AG04450 (cell line): ENCODE measurements around the gene BCAP31. TPM values are rescaled to one million over a fixed set of nuclear protein-coding genes. Genes with fewer than 3 reads are reported as not detected.
"Not testable (repeated sequence)": the region's sequence is repeated elsewhere in the genome, so short reads cannot be mapped to it uniquely, and the experiment has no call there.

Experiments
- CTCF ChIA-PET: fragments of 300-600, 350-600 bp; formaldehyde crosslinking; extraction: SDS; loops from one replicate; lab custom pipeline; 2022; ENCODE audit warnings: antibody characterized with exemption, inconsistent platforms; lab: Charles Lee
- POLR2A ChIA-PET: fragments of 350-600 bp; formaldehyde crosslinking; extraction: SDS; loops from one replicate; lab custom pipeline; 2021; ENCODE audit warnings: antibody characterized with exemption, inconsistent platforms; lab: Yijun Ruan, JAX
- DNase-seq: peaks from one replicate; pipeline ENCODE4 v3.0.0-alpha.2; 2011; ENCODE audit warnings: low read depth, low spot score
- H3K27ac ChIP-seq: one replicate; pipeline ENCODE4 v1.5.1; 2012; ENCODE audit warnings: low read depth, low read length, control low read depth
- H3K27me3 ChIP-seq: one replicate; pipeline ENCODE4 v1.6.0; 2012; ENCODE audit warnings: low read length; ENCODE audit not compliant: control insufficient read depth, insufficient read depth
- H3K4me3 ChIP-seq: 2 replicates; pipeline ENCODE4 v1.5.1; 2011; ENCODE audit warnings: mild to moderate bottlenecking, low read depth, low read length, control low read depth
- H3K9me3 ChIP-seq: 2 replicates; pipeline ENCODE4 v1.5.1; 2012; ENCODE audit warnings: low read length; ENCODE audit not compliant: control insufficient read depth, insufficient read depth
- CTCF ChIP-seq: IDR thresholded peaks from 2 replicates; pipeline ENCODE4 v1.5.1; 2011; ENCODE audit warnings: low read depth, low read length, control low read depth, inconsistent platforms
- polyA plus RNA-seq: library from polyadenylated mRNA; depleted of rRNA; stranded (reverse); fragments of >200 nt; gene quantifications from 2 replicates; pipeline ENCODE4 v1.2.3, GENCODE V29; 2011

The BCAP31 gene
- polyA plus RNA-seq, 1 experiment = 108 TPM

GRCh38 chrX:153700376-153700945 is 23.7 kb downstream of the BCAP31 start:
- TF ChIP-seq CTCF = no peak
- DNase-seq = no peak
- POLR2A ChIA-PET = no interaction called here
- Histone ChIP-seq H3K27me3 (no peaks in the 10 kb centered on the region), H3K9me3 (no peaks in the 10 kb centered on the region), H3K4me3 (no peak overlapping the region), H3K27ac (no peak overlapping the region)
- CTCF ChIA-PET = no interaction called here

GRCh38 chrX:153699784-153700371 is 24.3 kb downstream of the BCAP31 start:
- H3K27ac ChIP-seq, H3K27me3 ChIP-seq, DNase-seq, POLR2A ChIA-PET, CTCF ChIA-PET, H3K9me3 ChIP-seq, H3K4me3 ChIP-seq: not testable (repeated sequence)

GRCh38 chrX:153699210-153699783 is 24.9 kb downstream of the BCAP31 start:
- H3K27me3 ChIP-seq, H3K9me3 ChIP-seq, H3K4me3 ChIP-seq, POLR2A ChIA-PET, DNase-seq, H3K27ac ChIP-seq, CTCF ChIA-PET: not testable (repeated sequence)

GRCh38 chrX:153697924-153698865 is 26.0 kb downstream of the BCAP31 start:
- CTCF ChIA-PET = no interaction called here
- TF ChIP-seq CTCF = no peak

GRCh38 chrX:153696986-153697722 is 27.0 kb downstream of the BCAP31 start:
- H3K4me3 ChIP-seq, H3K27me3 ChIP-seq, H3K27ac ChIP-seq, DNase-seq, CTCF ChIA-PET, POLR2A ChIA-PET, H3K9me3 ChIP-seq: not testable (repeated sequence)

More at GRCh38 chrX:153697924-153698865, 26.0 kb downstream of the BCAP31 start:
- Histone ChIP-seq H3K4me3 (no peak overlapping the region), H3K27me3 (no peaks in the 10 kb centered on the region), H3K27ac (no peak overlapping the region), H3K9me3 (no peaks in the 10 kb centered on the region)
- POLR2A ChIA-PET = no interaction called here
- no peak for DNase-seq

- DNase-seq, POLR2A ChIA-PET, CTCF ChIA-PET, H3K9me3 ChIP-seq, H3K27ac ChIP-seq, H3K27me3 ChIP-seq, H3K4me3 ChIP-seq: not testable (repeated sequence)
Observed at GRCh38 chrX:153696538-153696937, 27.6 kb downstream of the BCAP31 start.
